ES-I3 (cell line): ENCODE results near the gene AREL1.

Experiments used
- H3K36me3 ChIP-seq: 2 replicates; pipeline ENCODE4 v1.6.1; 2013; ENCODE audit warnings: mild to moderate bottlenecking, low read length, control low read depth, moderate library complexity; ENCODE audit not compliant: insufficient read depth
- H3K4me1 ChIP-seq: 2 replicates; pipeline ENCODE4 v1.6.1; 2013; ENCODE audit warnings: mild to moderate bottlenecking, control low read depth, low read length; ENCODE audit not compliant: insufficient read depth
- H3K9ac ChIP-seq: 2 replicates; pipeline ENCODE4 v1.6.1; 2013; ENCODE audit warnings: low read depth, mild to moderate bottlenecking, low read length, moderate library complexity
- H3K9me3 ChIP-seq: 2 replicates; pipeline ENCODE4 v1.6.1; 2013; ENCODE audit warnings: mild to moderate bottlenecking, low read length, moderate library complexity; ENCODE audit not compliant: control insufficient read depth, insufficient read depth

AREL1 gene

GRCh38 chr14:74660863-74661262 lies 52.0 kb downstream of the AREL1 start:
- Histone ChIP-seq H3K9me3 (no peaks in the 10 kb centered on the region), H3K36me3 (peaks cover 16% of the 10 kb centered on the region), H3K4me1 (no peaks in the 10 kb centered on the region), H3K9ac (no peak overlapping the region)

DNA sequence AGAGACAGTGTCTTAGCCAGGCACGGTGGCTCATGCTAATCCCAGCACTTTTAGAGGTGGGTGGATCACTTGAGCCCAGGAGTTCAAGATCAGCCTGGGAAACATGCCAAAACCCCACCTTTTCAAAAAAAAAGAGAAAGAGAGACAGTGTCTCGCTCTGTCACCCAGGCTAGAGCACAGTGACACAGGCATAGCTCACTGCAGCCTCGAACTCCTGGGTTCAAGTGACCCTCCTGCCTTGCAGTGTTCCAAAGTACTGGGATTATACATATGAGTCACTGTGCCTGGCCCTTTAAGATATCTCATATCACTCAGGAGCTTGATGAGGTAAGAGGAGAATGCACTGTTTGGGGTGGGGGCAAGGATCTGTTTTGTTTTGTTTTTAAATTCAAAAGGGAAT lies 52.7 kb downstream of the AREL1 start:
- Histone ChIP-seq H3K4me1 (no peaks in the 10 kb centered on the region), H3K9me3 (no peaks in the 10 kb centered on the region), H3K9ac (no peak overlapping the region), H3K36me3 (peaks cover 20% of the 10 kb centered on the region)

DNA sequence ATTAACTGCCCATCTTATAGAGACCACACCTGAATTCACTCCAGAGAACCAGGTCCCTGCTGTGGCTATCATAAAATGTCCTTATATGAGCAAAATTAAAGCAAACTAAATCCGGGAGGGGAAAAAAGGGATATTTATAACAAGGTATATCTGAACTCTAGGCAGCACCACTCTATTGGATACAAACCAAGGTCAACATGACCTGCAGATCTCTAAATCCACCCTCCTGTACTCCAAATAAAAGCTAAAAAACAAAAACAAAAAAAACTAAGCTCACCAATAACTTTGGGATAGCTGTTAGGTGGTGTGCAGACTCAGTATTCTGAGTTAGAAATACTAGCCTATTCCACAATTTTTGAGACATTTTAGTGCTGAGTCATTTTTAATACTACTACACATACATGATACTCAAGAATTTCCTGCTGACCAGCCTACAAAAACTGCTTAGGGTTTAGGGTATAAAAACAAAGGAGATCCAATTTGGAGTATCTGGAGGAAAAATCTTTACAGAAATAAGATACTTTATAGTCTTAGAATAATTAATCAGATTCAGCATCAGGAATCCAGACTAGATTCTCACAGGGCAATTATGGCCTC lies 54.2 kb downstream of the AREL1 start:
- H3K36me3 ChIP-seq = peaks cover 20% of the 10 kb centered on the region
- H3K4me1 ChIP-seq = no peaks in the 10 kb centered on the region
- no peak overlapping the region for H3K9ac ChIP-seq
- H3K9me3 ChIP-seq = no peaks in the 10 kb centered on the region

GRCh38 chr14:74656964-74657363 lies 55.9 kb downstream of the AREL1 start:
- Histone ChIP-seq H3K9me3 (no peaks in the 10 kb centered on the region), H3K36me3 (peaks cover 8% of the 10 kb centered on the region; the same call in 1 of the 2 replicates), H3K4me1 (no peaks in the 10 kb centered on the region), H3K9ac (no peak overlapping the region)

DNA sequence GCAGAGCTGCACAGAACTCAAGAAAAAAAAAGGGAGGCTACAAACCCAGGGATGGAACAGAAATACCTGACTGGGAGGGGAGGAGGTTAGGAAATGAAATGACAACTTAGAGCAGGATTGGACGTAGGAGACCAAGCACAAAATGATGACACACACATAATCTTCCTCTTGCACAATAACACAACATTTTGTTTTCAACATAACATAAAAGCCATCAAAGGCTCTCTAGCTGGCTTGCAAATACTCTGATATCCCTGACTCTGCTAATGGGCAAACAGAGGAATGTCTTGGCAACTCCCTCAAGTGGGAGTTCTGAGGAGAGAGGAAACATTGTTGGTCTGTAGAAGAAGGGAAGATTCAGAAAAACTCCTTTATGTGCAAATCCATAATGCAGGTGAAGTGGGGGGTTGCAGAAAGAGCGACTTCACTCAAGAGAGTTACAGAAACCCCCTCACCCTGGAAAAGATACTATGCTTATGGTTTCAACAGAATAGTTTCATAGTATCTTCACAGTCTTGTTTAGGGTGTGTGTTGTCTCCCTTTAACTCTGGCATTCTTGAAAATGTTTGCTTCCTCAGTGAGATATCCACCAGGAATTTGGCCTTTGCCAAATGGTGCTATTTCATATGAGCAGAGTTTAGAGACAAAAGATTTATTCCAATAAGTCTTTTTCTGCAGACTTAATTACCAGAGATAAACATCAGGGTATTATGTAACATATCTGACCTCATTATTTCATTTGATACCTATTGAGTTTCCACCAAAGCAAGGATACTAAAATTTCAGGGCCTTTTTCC lies 57.1 kb downstream of the AREL1 start:
- peaks cover 4% of the 10 kb centered on the region; the same call in 1 of the 2 replicates for H3K36me3 ChIP-seq
- no peak overlapping the region for H3K9ac ChIP-seq
- H3K4me1 ChIP-seq = no peaks in the 10 kb centered on the region
- H3K9me3 ChIP-seq = no peaks in the 10 kb centered on the region

DNA sequence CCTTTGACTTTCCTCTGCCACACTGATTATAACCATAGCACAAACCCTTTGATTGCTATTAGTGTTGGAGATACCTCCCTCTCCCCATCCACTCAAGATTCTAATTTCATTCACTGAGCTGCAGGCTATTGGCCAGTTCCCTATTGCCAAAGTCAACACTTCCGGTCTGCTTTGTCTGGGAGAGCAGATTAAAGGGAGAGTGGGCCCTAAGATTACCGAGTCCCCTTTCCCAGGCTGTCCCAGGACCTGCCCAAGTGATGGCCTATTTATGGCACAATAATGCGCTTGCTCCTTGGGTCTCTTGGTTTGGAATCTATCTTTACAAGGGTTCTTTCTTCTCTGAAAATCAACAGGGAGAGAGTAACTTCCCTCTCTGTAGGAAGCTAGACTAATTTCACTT lies 57.9 kb downstream of the AREL1 start:
- Histone ChIP-seq H3K9ac (no peak overlapping the region), H3K9me3 (no peaks in the 10 kb centered on the region), H3K36me3 (peaks cover 4% of the 10 kb centered on the region; the same call in 1 of the 2 replicates), H3K4me1 (no peaks in the 10 kb centered on the region; the same call in 1 of the 2 replicates)

DNA sequence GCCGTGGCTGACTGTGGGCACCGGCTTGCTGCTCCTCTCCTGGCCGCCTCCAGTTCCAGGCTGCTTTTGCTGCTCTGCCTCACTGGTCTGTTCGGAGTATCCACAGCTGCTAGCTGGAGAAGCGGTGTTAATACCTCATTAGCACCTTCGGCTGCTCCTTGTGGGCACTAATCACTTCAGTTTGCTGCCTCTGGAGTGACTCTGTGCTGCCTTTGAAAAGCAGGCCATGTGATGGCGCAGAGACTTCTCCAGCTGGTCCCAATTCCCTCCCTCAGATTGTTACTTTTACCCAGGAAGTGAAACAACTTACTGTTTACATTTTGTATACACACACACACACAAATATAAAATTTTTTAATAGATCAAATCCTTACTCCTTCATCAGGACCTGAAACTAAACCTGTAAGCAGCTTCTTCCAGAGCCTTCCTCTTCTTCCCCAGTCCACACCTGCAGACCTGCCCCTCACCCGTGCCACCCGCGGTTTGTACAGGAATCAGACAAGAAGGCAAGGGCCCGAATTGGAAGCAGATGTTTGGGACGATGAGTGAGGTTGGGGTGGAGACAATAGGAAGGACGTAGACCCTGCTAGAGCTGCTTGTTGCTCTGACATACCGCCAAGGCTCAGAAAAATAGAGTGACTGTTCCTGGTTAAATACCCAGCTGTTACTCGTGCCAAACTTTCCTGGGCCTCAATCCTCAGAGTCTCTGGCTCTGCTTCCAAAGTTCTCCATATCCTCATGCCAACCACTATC lies 59.3 kb downstream of the AREL1 start:
- Histone ChIP-seq H3K9ac (no peak overlapping the region), H3K9me3 (no peaks in the 10 kb centered on the region), H3K4me1 (peaks cover 9% of the 10 kb centered on the region; the same call in 1 of the 2 replicates), H3K36me3 (peaks cover 4% of the 10 kb centered on the region; the same call in 1 of the 2 replicates)

GRCh38 chr14:74652541-74652940 lies 60.3 kb downstream of the AREL1 start:
- 0 out of 2 replicates have a peak, but pooled peaks cover 4% of the 10 kb centered on the region for H3K36me3 ChIP-seq
- no peaks in the 10 kb centered on the region for H3K9me3 ChIP-seq
- H3K9ac ChIP-seq = no peak overlapping the region
- peaks cover 17% of the 10 kb centered on the region for H3K4me1 ChIP-seq

GRCh38 chr14:74650927-74651686 lies 61.8 kb downstream of the AREL1 start:
- Histone ChIP-seq H3K4me1 (peaks cover 19% of the 10 kb centered on the region), H3K9ac (no peak overlapping the region), H3K9me3 (no peaks in the 10 kb centered on the region), H3K36me3 (0 out of 2 replicates have a peak, but pooled peaks cover 4% of the 10 kb centered on the region)

- Histone ChIP-seq H3K9me3 (no peaks in the 10 kb centered on the region), H3K4me1 (peaks cover 19% of the 10 kb centered on the region), H3K36me3 (no peaks in the 10 kb centered on the region), H3K9ac (no peak overlapping the region)
These were observed 63.2 kb downstream of the AREL1 start for GRCh38 chr14:74649673-74650072.

DNA sequence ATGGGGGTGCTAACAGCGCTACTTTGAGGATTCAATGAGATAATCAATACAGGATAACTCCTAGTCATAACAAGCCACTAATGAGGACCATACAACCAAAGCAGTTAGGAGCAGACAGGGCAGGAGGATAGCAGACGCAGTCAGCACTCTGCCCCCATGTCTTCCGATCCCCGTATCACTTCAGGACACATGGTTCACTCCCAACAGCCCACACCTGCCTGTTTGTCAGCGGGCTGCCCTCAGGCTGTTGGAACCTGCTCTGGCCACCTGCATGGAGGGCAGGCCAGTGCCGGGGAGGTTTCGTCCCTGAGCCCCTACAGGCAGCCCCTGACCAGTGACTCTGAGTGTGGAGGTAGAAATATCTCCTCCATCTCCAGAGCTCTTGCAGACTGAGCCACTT lies 63.7 kb downstream of the AREL1 start:
- Histone ChIP-seq H3K36me3 (no peaks in the 10 kb centered on the region), H3K9ac (no peak overlapping the region), H3K4me1 (peaks cover 19% of the 10 kb centered on the region), H3K9me3 (no peaks in the 10 kb centered on the region)

- no peak overlapping the region for H3K9ac ChIP-seq
- no peaks in the 10 kb centered on the region for H3K9me3 ChIP-seq
- H3K4me1 ChIP-seq = peaks cover 19% of the 10 kb centered on the region
- no peaks in the 10 kb centered on the region for H3K36me3 ChIP-seq
These were observed 64.3 kb downstream of the AREL1 start for GRCh38 chr14:74648601-74649000.

DNA sequence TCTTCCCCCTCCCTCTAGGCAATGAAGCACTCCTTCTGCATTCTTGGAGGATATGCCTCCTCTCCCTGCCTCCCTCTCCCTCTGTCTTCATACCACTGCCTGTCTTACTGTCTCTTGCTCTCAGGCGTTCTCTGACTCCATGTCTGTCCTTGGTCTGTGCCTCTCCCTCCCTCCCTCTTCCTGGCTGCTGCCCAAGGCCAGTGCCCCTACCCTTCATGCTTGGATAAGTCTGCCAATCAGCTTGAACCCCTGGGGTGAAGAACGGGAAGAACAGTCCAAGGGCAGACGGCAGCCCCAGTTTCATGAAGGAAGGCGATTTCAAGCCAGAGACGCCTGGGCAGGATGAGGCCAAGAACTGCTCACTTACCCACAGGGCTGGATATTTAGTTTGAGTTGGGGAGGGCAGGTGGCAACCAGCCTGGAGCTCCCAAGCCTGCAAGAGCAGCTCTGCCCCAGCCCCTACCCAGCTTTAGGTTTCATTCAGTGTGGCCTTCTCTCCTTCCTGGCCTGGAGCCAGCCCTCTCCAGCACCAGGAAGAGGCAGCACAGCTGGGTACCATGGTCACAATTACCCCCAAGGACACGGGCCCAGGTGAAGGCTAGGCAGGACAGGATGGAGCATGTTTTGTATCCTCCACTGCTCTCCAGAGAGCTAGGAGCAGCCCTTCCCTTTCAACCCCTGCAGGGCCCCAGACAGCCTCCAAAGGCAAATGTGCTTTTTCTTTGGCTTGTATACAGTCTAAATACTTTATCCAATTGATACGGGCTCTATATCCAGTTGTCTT lies 65.0 kb downstream of the AREL1 start:
- no peak overlapping the region for H3K9ac ChIP-seq
- no peaks in the 10 kb centered on the region for H3K36me3 ChIP-seq
- peaks cover 19% of the 10 kb centered on the region for H3K4me1 ChIP-seq
- no peaks in the 10 kb centered on the region for H3K9me3 ChIP-seq
